HG02759 (cell line): ENCODE results near the gene PSMD8.
"Not testable (repeated sequence)": the region's sequence is repeated elsewhere in the genome, so short reads cannot be mapped to it uniquely, and the experiment has no call there.

Experiments
- ATAC-seq: cut with Tn5 transposase; IDR thresholded peaks from one replicate; pipeline ENCODE4 v1.9.1; 2021; ENCODE audit warnings: mild to moderate bottlenecking, moderate library complexity; ENCODE audit not compliant: unreplicated experiment

PSMD8 gene

GRCh38 chr19:38374332-38375097, at the start of gene PSMD8:
TSS of gene PSMD8 (plus strand) at chr19:38374571. CDS start at chr19:38374602, 31 bp downstream.
- ATAC-seq = peak; percentile 95

GRCh38 chr19:38326591-38326990, 47.8 kb upstream of the PSMD8 start:
- ATAC-seq = no peak

- no peak for ATAC-seq
These were observed 44.7 kb upstream of the PSMD8 start for GRCh38 chr19:38329651-38330050.

- ATAC-seq = no peak
These were observed 42.6 kb upstream of the PSMD8 start for GRCh38 chr19:38331728-38332127.

GRCh38 chr19:38333245-38333644, 41.1 kb upstream of the PSMD8 start:
- no peak for ATAC-seq

- ATAC-seq = peak; percentile 69
These were observed 38.3 kb upstream of the PSMD8 start for GRCh38 chr19:38335949-38336637.

- peak; percentile 52 for ATAC-seq
These were observed 37.6 kb upstream of the PSMD8 start for GRCh38 chr19:38336638-38337359.

- no peak for ATAC-seq
These were observed 37.1 kb upstream of the PSMD8 start for GRCh38 chr19:38337360-38337653.

GRCh38 chr19:38339011-38339410, 35.4 kb upstream of the PSMD8 start:
- ATAC-seq = not testable (repeated sequence)

- no peak for ATAC-seq
These were observed 33.4 kb upstream of the PSMD8 start for GRCh38 chr19:38340927-38341326.

GRCh38 chr19:38346837-38347236, 27.5 kb upstream of the PSMD8 start:
- ATAC-seq = no peak

- ATAC-seq = no peak
These were observed 23.5 kb upstream of the PSMD8 start for GRCh38 chr19:38350883-38351282.

GRCh38 chr19:38351865-38352395, 22.4 kb upstream of the PSMD8 start:
- no peak for ATAC-seq

GRCh38 chr19:38352611-38353010, 21.8 kb upstream of the PSMD8 start:
- no peak for ATAC-seq

- ATAC-seq = no peak
These were observed 18.3 kb upstream of the PSMD8 start for GRCh38 chr19:38355728-38356725.

- no peak for ATAC-seq
These were observed 16.3 kb upstream of the PSMD8 start for GRCh38 chr19:38358071-38358470.

- ATAC-seq = no peak
These were observed 14.9 kb upstream of the PSMD8 start for GRCh38 chr19:38359242-38360021.

- ATAC-seq = no peak
These were observed 14.0 kb upstream of the PSMD8 start for GRCh38 chr19:38360351-38360750.

GRCh38 chr19:38360839-38361631, 13.3 kb upstream of the PSMD8 start:
- no peak for ATAC-seq
